Trophoblast cell (in vitro differentiated cells and primary cell): Measurements from ENCODE around the gene LOC128125822.

Source experiments
- DNase-seq, 2 donors: peaks; one replicate each; pipeline ENCODE4 v3.0.0-alpha.2; 2016
- H2AFZ ChIP-seq: 2 replicates; pipeline ENCODE4 v1.6.1; 2013; ENCODE audit warnings: low read length, moderate library complexity, mild to moderate bottlenecking; ENCODE audit not compliant: insufficient read depth, poor library complexity
- H2AK5ac ChIP-seq: 2 replicates; pipeline ENCODE4 v1.6.1; 2013; ENCODE audit warnings: mild to moderate bottlenecking, low read length
- H2BK120ac ChIP-seq: 2 replicates; pipeline ENCODE4 v1.6.1; 2013; ENCODE audit warnings: low read length, mild to moderate bottlenecking, moderate library complexity; ENCODE audit not compliant: insufficient read depth, poor library complexity
- H2BK12ac ChIP-seq: 2 replicates; pipeline ENCODE4 v1.6.1; 2013; ENCODE audit warnings: mild to moderate bottlenecking, low read length, moderate library complexity
- H2BK5ac ChIP-seq: 2 replicates; pipeline ENCODE4 v1.6.1; 2013; ENCODE audit warnings: low read length, low read depth, moderate library complexity, mild to moderate bottlenecking; ENCODE audit not compliant: poor library complexity
- H3K14ac ChIP-seq: 2 replicates; pipeline ENCODE4 v1.6.1; 2013; ENCODE audit warnings: mild to moderate bottlenecking, low read length
- H3K18ac ChIP-seq: 2 replicates; pipeline ENCODE4 v1.6.1; 2013; ENCODE audit warnings: mild to moderate bottlenecking, low read length
- H3K23ac ChIP-seq: 2 replicates; pipeline ENCODE4 v1.6.1; 2013; ENCODE audit warnings: low read length
- H3K27ac ChIP-seq: 2 replicates; pipeline ENCODE4 v1.5.1; 2013; ENCODE audit warnings: low read depth, mild to moderate bottlenecking, inconsistent platforms, low read length, moderate library complexity
- H3K27me3 ChIP-seq: 2 replicates; pipeline ENCODE4 v1.6.1; 2013; ENCODE audit warnings: inconsistent platforms, mild to moderate bottlenecking, low read length, moderate library complexity; ENCODE audit not compliant: insufficient read depth
- H3K36me3 ChIP-seq, 2 experiments: 1 replicate in 1 of 2; 2 replicates in 1 of 2; pipeline ENCODE4 v1.6.1; 2013; ENCODE audit warnings: low read length in 2 of 2, mild to moderate bottlenecking in 2 of 2, moderate library complexity in 1 of 2; ENCODE audit not compliant: insufficient read depth in 2 of 2, control insufficient read depth in 1 of 2
- H3K4ac ChIP-seq: 2 replicates; pipeline ENCODE4 v1.6.1; 2013; ENCODE audit warnings: low read depth, mild to moderate bottlenecking, low read length, moderate library complexity
- H3K4me1 ChIP-seq, 2 experiments: 1 replicate in 1 of 2; 2 replicates in 1 of 2; pipeline ENCODE4 v1.6.1; 2013; ENCODE audit warnings: low read length in 2 of 2, mild to moderate bottlenecking in 2 of 2, moderate library complexity in 1 of 2; ENCODE audit not compliant: insufficient read depth in 2 of 2, control insufficient read depth in 1 of 2
- H3K4me2 ChIP-seq: 2 replicates; pipeline ENCODE4 v1.6.1; 2013; ENCODE audit warnings: inconsistent platforms, mild to moderate bottlenecking, low read length, moderate library complexity
- H3K4me3 ChIP-seq: 2 replicates; pipeline ENCODE4 v1.5.1; 2013; ENCODE audit warnings: mild to moderate bottlenecking, low read depth, low read length, inconsistent platforms
- H3K79me1 ChIP-seq: one replicate; pipeline ENCODE4 v1.6.1; 2013; ENCODE audit warnings: low read length
- H3K79me2 ChIP-seq: 2 replicates; pipeline ENCODE4 v1.6.1; 2013; ENCODE audit warnings: low read length, mild to moderate bottlenecking; ENCODE audit not compliant: control insufficient read depth, insufficient read depth, poor library complexity
- H3K9ac ChIP-seq: 2 replicates; pipeline ENCODE4 v1.6.1; 2013; ENCODE audit warnings: mild to moderate bottlenecking, low read length
- H3K9me3 ChIP-seq: 2 replicates; pipeline ENCODE4 v1.6.1; 2013; ENCODE audit warnings: low read depth, mild to moderate bottlenecking, control low read depth, inconsistent platforms, low read length; ENCODE audit not compliant: insufficient read depth
- H4K12ac ChIP-seq: 2 replicates; pipeline ENCODE4 v1.6.1; 2013; ENCODE audit warnings: low read depth, mild to moderate bottlenecking, low read length, moderate library complexity
- H4K8ac ChIP-seq: 2 replicates; pipeline ENCODE4 v1.6.1; 2013; ENCODE audit warnings: low read depth, mild to moderate bottlenecking, low read length, moderate library complexity
- H4K91ac ChIP-seq: one replicate; pipeline ENCODE4 v1.6.1; 2013; ENCODE audit warnings: low read depth, mild to moderate bottlenecking, low read length, moderate library complexity
- WGBS: extraction: QIAGEN DNeasy Blood & Tissue Kit; methylation state at CpG from one replicate; pipeline ENCODE4 v1.1.7; 2013; ENCODE audit warnings: missing lambda C conversion rate; ENCODE audit not compliant: insufficient read length, insufficient coverage; ENCODE audit errors: extremely low coverage; 5-methylcytosine and 5-hydroxymethylcytosine counted together

The LOC128125822 gene

DNA sequence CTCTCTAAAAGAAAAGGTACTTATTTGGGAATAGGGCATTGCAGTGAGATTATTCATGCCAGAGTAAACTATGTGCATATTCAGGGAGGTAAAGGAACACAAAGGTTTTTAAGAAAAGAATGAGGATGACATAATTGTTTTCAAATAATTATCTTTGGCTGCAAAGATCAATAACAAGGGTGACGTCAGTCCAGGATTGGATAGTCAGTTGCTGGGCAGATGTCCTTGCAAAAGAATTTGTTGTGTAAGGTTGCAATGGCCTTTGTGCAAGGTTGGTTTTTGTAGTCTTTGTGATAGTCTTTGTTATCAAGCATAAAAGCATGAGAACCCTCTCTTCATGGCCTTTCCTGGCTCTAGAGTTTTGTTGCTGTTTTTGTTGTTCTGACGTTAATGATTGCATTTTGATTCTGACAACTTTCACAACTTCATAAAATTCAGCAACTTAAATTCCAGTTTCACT lies 17.7 kb downstream of the LOC128125822 start:
- Histone ChIP-seq H2BK120ac (no peak overlapping the region), H3K4ac (no peak overlapping the region), H2BK5ac (no peak overlapping the region)

DNA sequence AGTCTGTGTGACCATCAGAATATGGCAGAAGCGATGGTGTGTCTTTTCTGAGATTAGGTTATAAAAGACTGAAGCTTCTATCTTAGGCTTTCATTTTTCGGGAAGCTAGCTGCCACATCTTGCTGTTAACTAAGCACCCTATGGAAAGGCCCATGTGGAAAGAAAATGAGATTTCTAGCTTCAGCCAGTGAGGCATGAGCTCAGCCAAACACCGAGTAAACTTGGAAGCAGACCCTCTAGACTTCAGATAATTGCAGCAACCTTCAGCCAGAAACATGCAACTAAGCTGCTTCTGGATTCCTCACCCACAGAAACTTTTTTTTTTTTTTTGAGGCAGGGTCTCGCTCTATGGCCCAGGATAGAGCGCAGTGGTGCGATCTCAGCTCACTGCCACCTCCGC lies 20.6 kb downstream of the LOC128125822 start:
- H3K27me3 ChIP-seq = no peaks in the 10 kb centered on the region
- H3K4me3 ChIP-seq = no peak overlapping the region
- no peak overlapping the region for H4K91ac ChIP-seq
- H3K18ac ChIP-seq = no peak overlapping the region
- H3K9ac ChIP-seq = no peak overlapping the region
- no peak for DNase-seq
- H3K4me1 ChIP-seq = no peaks in the 10 kb centered on the region
- no peaks in the 10 kb centered on the region for H3K79me1 ChIP-seq
- H3K36me3 ChIP-seq = no peaks in the 10 kb centered on the region
- H3K27ac ChIP-seq = no peak overlapping the region
- no peak overlapping the region for H2AK5ac ChIP-seq
- no CpG with 5 or more reads among the region's 7 CpGs for WGBS
- no peak overlapping the region for H2BK12ac ChIP-seq
- no peak overlapping the region for H3K14ac ChIP-seq
- H2BK5ac ChIP-seq = no peak overlapping the region
- no peak overlapping the region for H4K12ac ChIP-seq
- no peak overlapping the region for H3K23ac ChIP-seq
- H3K79me2 ChIP-seq = no peaks in the 10 kb centered on the region
- H3K9me3 ChIP-seq = no peaks in the 10 kb centered on the region
- no peak overlapping the region for H2AFZ ChIP-seq
- H4K8ac ChIP-seq = no peak overlapping the region
- H2BK120ac ChIP-seq = no peak overlapping the region
- H3K4ac ChIP-seq = no peak overlapping the region
- no peak overlapping the region for H3K4me2 ChIP-seq

More for the DNA sequence above, 17.7 kb downstream of the LOC128125822 start:
- H3K18ac ChIP-seq = no peak overlapping the region
- no peak overlapping the region for H3K14ac ChIP-seq
- H4K12ac ChIP-seq = no peak overlapping the region
- H4K91ac ChIP-seq = no peak overlapping the region
- H3K23ac ChIP-seq = no peak overlapping the region
- no peaks in the 10 kb centered on the region for H3K79me1 ChIP-seq
- H3K4me3 ChIP-seq = no peak overlapping the region
- H3K4me1 ChIP-seq = no peaks in the 10 kb centered on the region
- H3K27ac ChIP-seq = no peak overlapping the region
- H3K36me3 ChIP-seq = no peaks in the 10 kb centered on the region
- H4K8ac ChIP-seq = no peak overlapping the region
- H2AK5ac ChIP-seq = no peak overlapping the region
- no peak overlapping the region for H2AFZ ChIP-seq
- H3K27me3 ChIP-seq = no peaks in the 10 kb centered on the region
- H3K4me2 ChIP-seq = no peak overlapping the region
- no peaks in the 10 kb centered on the region for H3K79me2 ChIP-seq
- no peak overlapping the region for H2BK12ac ChIP-seq
- no CpG with 5 or more reads among the region's 2 CpGs for WGBS
- no peak overlapping the region for H3K9ac ChIP-seq
- peak in 1 of 2 donors; percentile 44 for DNase-seq
- H3K9me3 ChIP-seq = no peaks in the 10 kb centered on the region

DNA sequence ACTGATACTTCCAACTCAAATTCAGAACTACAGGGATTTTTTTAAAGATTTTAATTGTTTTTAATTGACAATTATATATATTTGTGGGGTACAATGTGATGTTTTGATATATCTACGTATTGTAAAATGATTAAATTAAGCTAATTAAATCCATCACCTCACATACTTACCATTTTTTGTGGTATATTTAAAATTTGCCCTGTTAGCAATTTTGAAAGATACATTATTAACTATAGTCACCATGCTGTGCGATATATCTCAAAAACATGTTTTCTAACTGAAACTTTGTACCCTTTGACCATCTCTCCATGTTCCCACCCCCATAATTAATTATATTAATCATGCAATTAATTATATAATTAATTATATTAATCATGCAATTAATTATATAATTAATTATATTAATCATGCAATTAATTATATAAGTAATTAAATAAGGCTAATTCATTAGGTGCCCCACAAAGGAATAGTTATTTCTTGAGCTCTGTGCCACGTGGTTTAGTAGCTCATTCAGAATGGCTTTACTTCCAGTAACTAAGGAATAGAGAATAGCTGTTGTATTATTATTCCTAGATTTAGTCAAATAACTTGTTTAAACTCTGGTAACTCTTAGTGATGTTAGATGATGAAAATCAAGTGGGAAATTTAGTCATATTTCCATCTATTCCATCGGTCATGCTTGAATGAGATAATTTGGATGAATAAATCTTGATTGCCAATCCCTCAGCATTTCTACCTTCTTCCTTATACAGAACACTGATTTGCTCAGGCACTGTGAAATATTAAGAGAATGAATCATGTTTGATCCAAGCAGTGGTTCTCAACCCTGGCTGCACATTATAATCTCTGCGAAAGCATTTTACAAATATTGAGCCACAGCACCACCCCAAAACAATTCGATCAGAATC lies 25.1 kb downstream of the LOC128125822 start:
- no CpG with 5 or more reads among the region's 6 CpGs for WGBS
- H3K4ac ChIP-seq = no peak overlapping the region
- DNase-seq = no peak

DNA sequence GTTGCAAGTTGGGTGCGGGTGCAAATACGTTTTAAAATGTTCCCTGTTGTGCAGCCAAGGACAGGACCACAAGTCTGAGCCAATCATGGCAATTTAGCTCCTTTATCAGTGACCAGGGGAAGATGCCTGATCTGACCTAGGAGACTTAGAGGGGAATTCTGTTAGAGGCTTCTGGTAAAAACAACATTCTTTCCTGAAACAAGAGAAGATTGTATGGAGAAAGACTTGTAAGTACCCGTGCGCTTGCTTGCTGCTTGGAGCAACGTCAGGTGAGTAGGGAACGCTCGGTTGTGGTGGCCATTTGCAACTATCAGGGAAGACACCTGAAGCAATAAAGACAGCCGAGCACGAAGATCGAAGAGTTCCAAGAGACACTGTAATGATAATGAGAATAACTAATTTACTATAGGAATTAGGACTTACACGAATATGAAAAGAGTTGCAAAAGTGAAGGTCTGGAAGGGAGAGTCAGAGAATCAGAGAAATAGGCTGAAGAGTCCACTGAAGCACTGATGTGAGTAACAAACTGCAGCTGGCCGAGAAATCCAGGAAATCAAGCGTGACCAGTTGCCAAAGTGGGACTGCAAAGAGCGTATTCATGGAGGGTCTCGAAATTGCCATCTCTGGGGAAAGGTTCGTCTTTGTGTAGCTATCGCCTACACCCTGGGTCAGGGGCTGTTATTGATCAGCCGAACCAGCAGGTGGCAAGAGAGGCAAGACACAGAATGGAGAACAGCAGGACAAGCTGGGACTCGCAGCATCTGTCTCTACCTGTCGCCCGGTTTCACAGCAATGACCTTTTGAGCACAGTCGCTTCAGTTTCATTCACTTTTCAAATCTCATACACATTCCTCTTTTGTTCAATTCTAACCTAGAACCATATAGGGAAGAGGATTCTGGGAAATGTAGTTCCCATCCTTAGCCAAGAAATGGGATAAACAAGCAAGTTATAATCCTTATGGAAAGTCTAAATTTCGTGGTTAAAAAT lies 26.1 kb downstream of the LOC128125822 start:
- Histone ChIP-seq H2AFZ (peak overlapping the region; percentile 77), H3K4me3 (peak overlapping the region; percentile 64), H2BK12ac (no peak overlapping the region), H4K91ac (no peak overlapping the region), H3K18ac (no peak overlapping the region), H3K27me3 (no peaks in the 10 kb centered on the region), H2BK5ac (no peak overlapping the region), H4K12ac (peak overlapping the region; percentile 22), H4K8ac (peak overlapping the region; percentile 5), H3K36me3 (no peaks in the 10 kb centered on the region), H3K79me2 (no peaks in the 10 kb centered on the region), H3K27ac (no peak overlapping the region), H3K9ac (peak overlapping the region; percentile 76), H3K14ac (no peak overlapping the region), H2BK120ac (no peak overlapping the region), H3K4me1 (no peaks in the 10 kb centered on the region), H2AK5ac (no peak overlapping the region), H3K9me3 (no peaks in the 10 kb centered on the region), H3K4me2 (peak overlapping the region; percentile 99), H3K4ac (no peak overlapping the region), H3K79me1 (no peaks in the 10 kb centered on the region), H3K23ac (no peak overlapping the region)
- WGBS = no CpG with 5 or more reads among the region's 23 CpGs
- peak; percentile 61 to 73 for DNase-seq

More for the DNA sequence above, 25.1 kb downstream of the LOC128125822 start:
- H2BK12ac ChIP-seq = no peak overlapping the region
- H2BK120ac ChIP-seq = no peak overlapping the region
- no peaks in the 10 kb centered on the region for H3K79me2 ChIP-seq
- H3K27me3 ChIP-seq = no peaks in the 10 kb centered on the region
- H3K18ac ChIP-seq = no peak overlapping the region
- no peak overlapping the region for H2AFZ ChIP-seq
- H3K14ac ChIP-seq = no peak overlapping the region
- no peak overlapping the region for H2AK5ac ChIP-seq
- H4K12ac ChIP-seq = no peak overlapping the region
- no peak overlapping the region for H3K9ac ChIP-seq
- H3K23ac ChIP-seq = no peak overlapping the region
- H4K8ac ChIP-seq = no peak overlapping the region
- no peaks in the 10 kb centered on the region for H3K36me3 ChIP-seq
- H3K79me1 ChIP-seq = no peaks in the 10 kb centered on the region
- H3K4me3 ChIP-seq = no peak overlapping the region
- no peaks in the 10 kb centered on the region for H3K9me3 ChIP-seq
- no peak overlapping the region for H4K91ac ChIP-seq
- no peak overlapping the region for H3K27ac ChIP-seq
- H2BK5ac ChIP-seq = no peak overlapping the region
- peak overlapping the region; percentile 99 for H3K4me2 ChIP-seq
- H3K4me1 ChIP-seq = no peaks in the 10 kb centered on the region
